Measurements from ENCODE around the gene ZNF444. TPM values are rescaled to one million over a fixed set of nuclear protein-coding genes. Genes with fewer than 3 reads are reported as not detected.
"Not testable (repeated sequence)": the region's sequence is repeated elsewhere in the genome, so short reads cannot be mapped to it uniquely, and the experiment has no call there.

Gene ZNF444
- total RNA-seq, 3 donors from 2014 or later: 28.2 to 48.3 (median 29.6) TPM

DNA sequence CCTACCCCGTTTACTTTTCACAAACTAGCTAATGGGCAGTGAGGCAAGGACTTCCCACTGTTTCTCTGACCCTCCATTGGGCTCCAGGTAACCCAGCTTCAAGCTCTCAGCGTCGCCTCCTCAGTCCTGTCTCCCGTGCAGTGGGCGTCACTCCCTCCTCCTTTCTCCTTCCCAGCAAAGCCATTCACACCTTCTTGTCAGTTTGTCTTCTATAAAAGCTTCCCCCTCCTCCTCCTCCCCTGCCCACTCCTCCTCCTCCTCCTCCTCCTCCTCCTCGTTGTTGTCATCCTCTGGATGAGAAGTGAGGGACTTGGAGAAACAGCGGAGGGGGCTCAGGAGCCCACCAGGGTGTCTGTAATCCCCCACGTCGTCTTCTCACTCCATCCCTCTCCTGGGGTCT lies 33.0 kb downstream of the ZNF444 start:
- Histone ChIP-seq H3K4me1 (ENCODE audit: low read depth) (no peaks in the 10 kb centered on the region), H3K9me3 (no peaks in the 10 kb centered on the region), H3K36me3 (ENCODE audit: low read depth) (no peaks in the 10 kb centered on the region), H3K4me3 (no peak overlapping the region)
- intact Hi-C loops (cut with DNase I, micrococcal nuclease): loop anchor here in 1 of 2 donors (10.0 kb wide), 1 partner anchor 99 kb away; no protein-coding TSS in a partner anchor
- DNase-seq (no peak), ATAC-seq (no peak)
- TF ChIP-seq, protein P1, sequence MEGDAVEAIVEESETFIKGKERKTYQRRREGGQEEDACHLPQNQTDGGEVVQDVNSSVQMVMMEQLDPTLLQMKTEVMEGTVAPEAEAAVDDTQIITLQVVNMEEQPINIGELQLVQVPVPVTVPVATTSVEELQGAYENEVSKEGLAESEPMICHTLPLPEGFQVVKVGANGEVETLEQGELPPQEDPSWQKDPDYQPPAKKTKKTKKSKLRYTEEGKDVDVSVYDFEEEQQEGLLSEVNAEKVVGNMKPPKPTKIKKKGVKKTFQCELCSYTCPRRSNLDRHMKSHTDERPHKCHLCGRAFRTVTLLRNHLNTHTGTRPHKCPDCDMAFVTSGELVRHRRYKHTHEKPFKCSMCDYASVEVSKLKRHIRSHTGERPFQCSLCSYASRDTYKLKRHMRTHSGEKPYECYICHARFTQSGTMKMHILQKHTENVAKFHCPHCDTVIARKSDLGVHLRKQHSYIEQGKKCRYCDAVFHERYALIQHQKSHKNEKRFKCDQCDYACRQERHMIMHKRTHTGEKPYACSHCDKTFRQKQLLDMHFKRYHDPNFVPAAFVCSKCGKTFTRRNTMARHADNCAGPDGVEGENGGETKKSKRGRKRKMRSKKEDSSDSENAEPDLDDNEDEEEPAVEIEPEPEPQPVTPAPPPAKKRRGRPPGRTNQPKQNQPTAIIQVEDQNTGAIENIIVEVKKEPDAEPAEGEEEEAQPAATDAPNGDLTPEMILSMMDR (IDR thresholded peaks at IDR 0.05): no peak

DNA sequence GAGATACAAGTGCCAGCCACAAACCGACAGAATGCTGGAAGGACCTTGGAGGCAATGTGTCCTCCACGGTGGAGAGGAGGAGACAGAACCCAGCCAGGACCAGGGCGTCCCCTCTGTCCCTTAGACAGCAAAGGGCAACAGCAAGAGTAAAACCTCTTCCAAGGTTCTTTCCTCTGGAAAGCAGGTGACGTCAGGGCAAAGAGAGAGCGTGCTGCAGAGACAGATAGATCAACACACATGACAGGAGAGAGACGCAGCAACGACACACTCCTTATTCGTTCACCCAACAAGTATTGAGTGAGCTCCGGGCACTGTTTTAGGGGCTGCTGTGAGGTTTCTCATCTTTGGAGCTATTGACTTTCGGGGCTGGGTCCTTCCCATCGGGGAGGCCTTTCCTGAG lies 33.5 kb downstream of the ZNF444 start:
- intact Hi-C loops (cut with DNase I, micrococcal nuclease): loop anchor here in 1 of 2 donors (10.0 kb wide), 1 partner anchor 100 kb away; no protein-coding TSS in a partner anchor
- TF ChIP-seq, protein P1 (IDR thresholded peaks at IDR 0.05): no peak
- no peaks in the 10 kb centered on the region for H3K4me1 ChIP-seq (ENCODE audit: low read depth)
- no peak for ATAC-seq
- no peak for DNase-seq
- H3K9me3 ChIP-seq: no peaks in the 10 kb centered on the region
- H3K4me3 ChIP-seq: no peak overlapping the region
- no peaks in the 10 kb centered on the region for H3K36me3 ChIP-seq (ENCODE audit: low read depth)

DNA sequence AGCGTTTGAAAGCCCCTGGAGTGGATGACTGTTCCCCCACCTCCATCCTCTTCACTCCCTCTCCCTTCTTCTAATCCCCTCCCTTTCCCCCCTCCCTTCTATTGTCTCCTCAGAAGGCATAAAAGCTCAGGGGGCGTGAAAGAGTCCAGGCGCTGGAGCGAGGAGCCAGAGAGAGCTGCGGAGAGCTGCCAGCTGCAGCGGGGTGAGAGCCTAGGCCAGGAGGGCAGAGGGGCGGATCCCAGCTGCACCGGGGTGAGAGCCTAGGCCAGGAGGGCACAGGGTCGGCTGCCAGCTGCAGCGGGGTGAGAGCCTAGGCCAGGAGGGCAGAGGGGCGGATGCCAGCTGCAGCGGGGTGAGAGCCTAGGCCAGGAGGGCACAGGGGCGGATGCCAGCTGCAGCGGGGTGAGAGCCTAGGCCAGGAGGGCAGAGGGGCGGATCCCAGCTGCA lies 34.8 kb downstream of the ZNF444 start, which contains the start of gene GALP:
TSS of gene GALP (plus strand) at position 148 of the 447 bp plus-strand sequence. CDS start 1,101 bp downstream, outside the sequence.
- intact Hi-C loops (cut with DNase I, micrococcal nuclease): loop anchor here in 1 of 2 donors (10.0 kb wide), 1 partner anchor 101 kb away; no protein-coding TSS in a partner anchor
- not testable (repeated sequence) for H3K4me3 ChIP-seq; DNase-seq; H3K36me3 ChIP-seq (ENCODE audit: low read depth); ATAC-seq; H3K4me1 ChIP-seq (ENCODE audit: low read depth); H3K9me3 ChIP-seq

- H3K4me1 ChIP-seq (ENCODE audit: low read depth); DNase-seq; H3K36me3 ChIP-seq (ENCODE audit: low read depth); H3K9me3 ChIP-seq; H3K4me3 ChIP-seq; ATAC-seq: not testable (repeated sequence)
- intact Hi-C loops (cut with DNase I, micrococcal nuclease): loop anchor here in 1 of 2 donors (10.0 kb wide), 1 partner anchor 102 kb away; no protein-coding TSS in a partner anchor
Observed at GRCh38 chr19:56176310-56176709, 35.2 kb downstream of the ZNF444 start.

DNA sequence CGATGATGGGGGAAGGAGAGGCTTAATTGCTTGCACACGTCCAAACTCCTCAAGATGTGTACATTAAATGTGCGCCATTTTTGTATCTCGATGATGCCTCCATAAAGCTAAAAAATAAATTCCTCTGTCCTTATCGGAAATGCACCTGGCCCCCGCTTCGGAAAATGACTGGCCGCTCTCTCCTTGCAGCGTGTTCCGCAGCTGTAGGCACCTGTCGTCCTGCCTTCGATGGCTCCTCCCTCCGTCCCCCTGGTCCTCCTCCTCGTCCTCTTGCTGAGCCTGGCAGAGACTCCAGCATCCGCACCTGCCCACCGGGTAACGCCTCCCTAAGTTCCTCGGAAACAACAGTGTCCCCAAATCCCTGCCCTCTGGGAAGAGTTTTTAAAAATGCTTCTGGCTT lies 35.8 kb downstream of the ZNF444 start:
- TF ChIP-seq, protein P1 (IDR thresholded peaks at IDR 0.05): no peak
- intact Hi-C loops (cut with DNase I, micrococcal nuclease): loop anchor here in 1 of 2 donors (10.0 kb wide), 1 partner anchor 102 kb away; no protein-coding TSS in a partner anchor
- H3K4me1 ChIP-seq (ENCODE audit: low read depth): no peaks in the 10 kb centered on the region
- ATAC-seq: no peak
- no peak overlapping the region for H3K4me3 ChIP-seq
- DNase-seq: no peak
- no peaks in the 10 kb centered on the region for H3K9me3 ChIP-seq
- H3K36me3 ChIP-seq (ENCODE audit: low read depth): no peaks in the 10 kb centered on the region

DNA sequence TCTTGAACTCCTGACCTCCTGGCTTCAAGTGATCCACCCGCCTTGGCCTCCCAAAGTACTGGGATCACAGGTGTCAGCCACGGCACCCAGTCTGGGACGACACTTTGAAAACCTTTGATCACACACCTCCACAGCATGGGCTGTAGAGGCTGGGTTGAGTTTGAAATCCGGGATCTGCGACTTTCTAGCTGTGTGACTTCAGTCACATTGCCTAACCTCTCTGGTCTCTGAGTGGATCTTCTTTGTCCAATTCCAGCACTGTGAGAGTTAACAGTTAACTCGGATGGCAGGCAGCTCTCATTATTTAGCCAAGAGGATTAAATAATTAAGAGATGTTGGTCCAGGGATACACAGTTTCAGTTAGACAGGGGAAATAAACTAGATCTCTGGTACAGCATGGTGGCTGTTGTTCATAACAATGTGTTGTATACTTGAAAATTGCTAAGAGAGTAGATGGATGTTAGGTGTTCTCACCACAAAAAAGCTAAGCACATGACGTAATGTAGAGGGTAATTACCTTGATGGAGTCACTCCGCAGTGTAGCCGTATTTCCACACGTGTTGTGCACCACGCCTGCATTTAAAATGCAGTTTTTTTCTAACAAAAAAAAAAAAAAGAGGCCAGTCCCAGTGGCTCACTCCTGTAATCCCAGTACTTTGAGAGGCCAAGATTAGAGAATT lies 36.6 kb downstream of the ZNF444 start:
- DNase-seq (no peak), ATAC-seq (no peak)
- intact Hi-C loops (cut with DNase I, micrococcal nuclease): loop anchor here in 1 of 2 donors (10.0 kb wide), 1 partner anchor 103 kb away; no protein-coding TSS in a partner anchor
- Histone ChIP-seq H3K4me1 (ENCODE audit: low read depth) (no peaks in the 10 kb centered on the region), H3K9me3 (no peaks in the 10 kb centered on the region), H3K4me3 (no peak overlapping the region), H3K36me3 (ENCODE audit: low read depth) (no peaks in the 10 kb centered on the region)
- TF ChIP-seq, protein P1 (IDR thresholded peaks at IDR 0.05): no peak
